22Rv1 (cell line): ENCODE measurements around the gene GDPD1.

ENCODE experiments used
- CTCF ChIP-seq: fragments of 450-650 bp; IDR thresholded peaks from 2 replicates; pipeline ENCODE4 v1.5.1; 2017; ENCODE audit warnings: mild to moderate bottlenecking
- ZFX ChIP-seq: fragments of 450-650 bp; IDR thresholded peaks from 2 replicates; pipeline ENCODE4 v1.6.1; 2017; ENCODE audit warnings: antibody characterized with exemption, borderline replicate concordance

- TF ChIP-seq CTCF: no peak
- TF ChIP-seq ZFX: no peak
These were observed 80.6 kb downstream of the GDPD1 start for GRCh38 chr17:59300941-59301340.
